WTC11 (cell line): ENCODE measurements around the gene DOP1A. TPM values are rescaled to one million over a fixed set of nuclear protein-coding genes. Genes with fewer than 3 reads are reported as not detected.

ENCODE experiments used
- ATAC-seq: fragments of 200-7000 bp; cut with Tn5 transposase; 2 replicates; pipeline ENCODE4 v1.10.0; 2021; ENCODE audit warnings: mild to moderate bottlenecking, moderate library complexity
- CTCF ChIA-PET: fragments of 300-600 bp; sonication (Branson Sonifier 250); formaldehyde crosslinking; loops from one replicate; lab custom pipeline; 2021; ENCODE audit warnings: antibody characterized with exemption; lab: Charles Lee
- POLR2A ChIA-PET: fragments of 350-600 bp; sonication (Branson Sonifier 250); formaldehyde crosslinking; loops from one replicate; lab custom pipeline; 2021; ENCODE audit warnings: antibody characterized with exemption; lab: Charles Lee
- DNase-seq: peaks from one replicate; pipeline ENCODE4 v3.0.0; 2021; ENCODE audit warnings: low spot score
- H3K27ac Mint-ChIP-seq: 2 replicates; pipeline ENCODE4 v1.8.0; 2021; ENCODE audit warnings: mixed read lengths
- H3K27me3 Mint-ChIP-seq: 2 replicates; pipeline ENCODE4 v1.8.0; 2021; ENCODE audit warnings: low read depth, mild to moderate bottlenecking, moderate library complexity, mixed read lengths
- H3K36me3 Mint-ChIP-seq: 2 replicates; pipeline ENCODE4 v1.8.0; 2021; ENCODE audit warnings: mixed read lengths
- H3K4me1 Mint-ChIP-seq: 2 replicates; pipeline ENCODE4 v1.8.0; 2022; ENCODE audit warnings: mixed read lengths
- H3K4me3 Mint-ChIP-seq: 2 replicates; pipeline ENCODE4 v1.8.0; 2021; ENCODE audit warnings: mild to moderate bottlenecking, moderate library complexity, mixed read lengths
- H3K9me3 Mint-ChIP-seq: 2 replicates; pipeline ENCODE4 v1.8.0; 2021; ENCODE audit warnings: mixed read lengths
- AFF4 ChIP-seq: sonication (generic); formaldehyde crosslinking; IDR thresholded peaks from 2 replicates; pipeline ENCODE4 v1.8.1; 2023; ENCODE audit warnings: mild to moderate bottlenecking, missing genetic modification reagents, borderline replicate concordance
- ATF2 ChIP-seq: sonication (generic); formaldehyde crosslinking; IDR thresholded peaks from 2 replicates; pipeline ENCODE4 v1.8.1; 2022; ENCODE audit warnings: low read depth, missing genetic modification reagents, borderline replicate concordance
- ATF3 ChIP-seq: sonication (generic); formaldehyde crosslinking; conservative IDR thresholded peaks from 2 replicates; pipeline ENCODE4 v1.8.1; 2022; ENCODE audit warnings: mild to moderate bottlenecking, missing genetic modification reagents
- ATF6 ChIP-seq: sonication (generic); formaldehyde crosslinking; IDR thresholded peaks from 2 replicates; pipeline ENCODE4 v1.8.1; 2023; ENCODE audit warnings: mild to moderate bottlenecking, missing genetic modification reagents
- CBFB ChIP-seq: sonication (generic); formaldehyde crosslinking; IDR thresholded peaks from 2 replicates; pipeline ENCODE4 v1.8.1; 2022; ENCODE audit warnings: mild to moderate bottlenecking, low read depth, missing genetic modification reagents
- E2F1 ChIP-seq: sonication (generic); formaldehyde crosslinking; IDR thresholded peaks from 2 replicates; pipeline ENCODE4 v1.8.0; 2022; ENCODE audit warnings: mild to moderate bottlenecking, missing genetic modification reagents
- ESRRA ChIP-seq: sonication (generic); formaldehyde crosslinking; IDR thresholded peaks from 2 replicates; pipeline ENCODE4 v1.8.1; 2022; ENCODE audit warnings: mild to moderate bottlenecking, missing genetic modification reagents, borderline replicate concordance
- ETV6 ChIP-seq: sonication (generic); formaldehyde crosslinking; IDR thresholded peaks from 2 replicates; pipeline ENCODE4 v1.8.1; 2022; ENCODE audit warnings: mild to moderate bottlenecking, missing genetic modification reagents
- FOXP1 ChIP-seq: sonication (generic); formaldehyde crosslinking; IDR thresholded peaks from 2 replicates; pipeline ENCODE4 v1.8.0; 2022; ENCODE audit warnings: missing genetic modification reagents, mild to moderate bottlenecking, moderate library complexity, borderline replicate concordance
- GRHL2 ChIP-seq: fragments of 250-450 bp; sonication (Bioruptor Pico); IDR thresholded peaks from 2 replicates; pipeline ENCODE4 v1.8.0; 2022; ENCODE audit warnings: mild to moderate bottlenecking, moderate library complexity; ENCODE audit not compliant: insufficient replicate concordance, severe bottlenecking
- IRF2 ChIP-seq: sonication (generic); formaldehyde crosslinking; IDR thresholded peaks from 2 replicates; pipeline ENCODE4 v1.8.0; 2022; ENCODE audit warnings: low read depth, missing genetic modification reagents, borderline replicate concordance
- JUN ChIP-seq: sonication (generic); formaldehyde crosslinking; IDR thresholded peaks from 2 replicates; pipeline ENCODE4 v1.8.0; 2023; ENCODE audit warnings: mild to moderate bottlenecking, missing genetic modification reagents
- MLX ChIP-seq: sonication (generic); formaldehyde crosslinking; IDR thresholded peaks from 2 replicates; pipeline ENCODE4 v1.8.1; 2023; ENCODE audit warnings: mild to moderate bottlenecking, missing genetic modification reagents, moderate library complexity
- MXD4 ChIP-seq: fragments of 250-450 bp; sonication (Bioruptor Pico); IDR thresholded peaks from 2 replicates; pipeline ENCODE4 v1.8.0; 2021; ENCODE audit warnings: mild to moderate bottlenecking, moderate library complexity, borderline replicate concordance
- NFATC4 ChIP-seq: fragments of 250-450 bp; sonication (Bioruptor Pico); IDR thresholded peaks from 2 replicates; pipeline ENCODE4 v1.9.0; 2021; ENCODE audit warnings: mild to moderate bottlenecking
- STAT6 ChIP-seq: sonication (generic); formaldehyde crosslinking; conservative IDR thresholded peaks from 2 replicates; pipeline ENCODE4 v1.8.1; 2023; ENCODE audit warnings: mild to moderate bottlenecking, low read depth, missing genetic modification reagents, moderate library complexity
- USF1 ChIP-seq: sonication (generic); formaldehyde crosslinking; IDR thresholded peaks from 2 replicates; pipeline ENCODE4 v1.8.0; 2022; ENCODE audit warnings: mild to moderate bottlenecking, missing genetic modification reagents
- ZNF263 ChIP-seq: sonication (generic); formaldehyde crosslinking; IDR thresholded peaks from 2 replicates; pipeline ENCODE4 v1.8.1; 2022; ENCODE audit warnings: low read depth, mild to moderate bottlenecking, moderate library complexity, missing genetic modification reagents
- ZNF671 ChIP-seq: fragments of 250-450 bp; sonication (Bioruptor Pico); IDR thresholded peaks from 2 replicates; pipeline ENCODE4 v1.8.0; 2021; ENCODE audit warnings: mild to moderate bottlenecking
- total RNA-seq: library from RNA; stranded (reverse); gene quantifications from 3 replicates; pipeline ENCODE4 v1.2.3, GENCODE V29; 2021

DOP1A gene
- total RNA-seq, 1 experiment from 2014 or later = 16.9 TPM

GRCh38 chr6:83168556-83168955 is 101.1 kb downstream of the DOP1A start:
- Mint-ChIP-seq H3K27ac (no peak overlapping the region), H3K36me3 (peaks cover 73% of the 10 kb centered on the region), H3K9me3 (no peaks in the 10 kb centered on the region), H3K27me3 (no peaks in the 10 kb centered on the region), H3K4me3 (no peak overlapping the region), H3K4me1 (no peaks in the 10 kb centered on the region)
- TF ChIP-seq MXD4 (CRISPR knock-in tag) (no peak), MLX (no peak), JUN (CRISPR knock-in tag) (no peak)
- ATAC-seq = no peak
- DNase-seq = no peak
- CTCF ChIA-PET = no interaction called here
- POLR2A ChIA-PET = interaction anchor here (1.2 kb wide), 1 partner anchor 9 kb away, joined by 3 read pairs; no protein-coding TSS in a partner anchor

GRCh38 chr6:83169106-83169505 is 101.6 kb downstream of the DOP1A start:
- Mint-ChIP-seq H3K27me3 (no peaks in the 10 kb centered on the region), H3K4me3 (no peak overlapping the region), H3K27ac (no peak overlapping the region), H3K4me1 (no peaks in the 10 kb centered on the region), H3K36me3 (peaks cover 76% of the 10 kb centered on the region), H3K9me3 (no peaks in the 10 kb centered on the region)
- ATAC-seq = no peak
- no peak for DNase-seq
- ChIA-PET CTCF (no interaction called here), POLR2A (no interaction called here)
- TF ChIP-seq ATF3 (CRISPR knock-in tag) = no peak
- no peak for TF ChIP-seq STAT6
- no peak for TF ChIP-seq FOXP1 (CRISPR knock-in tag)
- no peak for TF ChIP-seq USF1 (CRISPR knock-in tag)
- no peak for TF ChIP-seq AFF4 (CRISPR knock-in tag)
- no peak for TF ChIP-seq GRHL2
- TF ChIP-seq IRF2 (CRISPR knock-in tag) = no peak

- H3K4me1 Mint-ChIP-seq = no peaks in the 10 kb centered on the region
- TF ChIP-seq ZNF263 (CRISPR knock-in tag) (no peak), ESRRA (no peak), JUN (CRISPR knock-in tag) (no peak), ETV6 (CRISPR knock-in tag) (no peak), ZNF671 (CRISPR knock-in tag) (no peak), NFATC4 (CRISPR knock-in tag) (no peak), CBFB (no peak), ATF2 (CRISPR knock-in tag) (no peak), ATF6 (CRISPR knock-in tag) (no peak), GRHL2 (no peak), E2F1 (CRISPR knock-in tag) (no peak)
Measured at GRCh38 chr6:83169511-83169910, 102.0 kb downstream of the DOP1A start.

More at GRCh38 chr6:83169511-83169910, 102.0 kb downstream of the DOP1A start:
- ATAC-seq (no peak), DNase-seq (no peak)
- ChIA-PET CTCF (no interaction called here), POLR2A (no interaction called here)
- no peaks in the 10 kb centered on the region for H3K9me3 Mint-ChIP-seq
- no peak overlapping the region for H3K27ac Mint-ChIP-seq
- H3K4me3 Mint-ChIP-seq = no peak overlapping the region
- H3K36me3 Mint-ChIP-seq = peaks cover 78% of the 10 kb centered on the region
- H3K27me3 Mint-ChIP-seq = no peaks in the 10 kb centered on the region
